HCT116 (cell line): ENCODE measurements around the gene ZNF79.

Experiments
- CTCF ChIP-seq, 3 experiments: fragments of 200-600 bp in 1 of 3; sonication (generic) in 1 of 3; IDR thresholded peaks in 2 of 3; conservative IDR thresholded peaks in 1 of 3; 2 replicates each; pipeline ENCODE4 v1.5.1; 2012 to 2017; ENCODE audit warnings: low read depth in 2 of 3, low read length in 2 of 3, antibody characterized with exemption in 1 of 3, borderline replicate concordance in 1 of 3, control low read depth in 1 of 3, mild to moderate bottlenecking in 1 of 3, mixed read lengths in 1 of 3, mixed run types in 1 of 3, moderate library complexity in 1 of 3; ENCODE audit not compliant: insufficient read depth in 1 of 3
- ELF1 ChIP-seq: IDR thresholded peaks from 2 replicates; pipeline ENCODE4 v1.6.1; 2012; ENCODE audit warnings: low read depth, borderline replicate concordance
- EZH2 ChIP-seq: fragments of 200-600 bp; sonication (generic); IDR thresholded peaks from 2 replicates; pipeline ENCODE4 v1.6.1; 2017; ENCODE audit warnings: antibody characterized with exemption, mixed run types
- POLR2A ChIP-seq: IDR thresholded peaks from 2 replicates; pipeline ENCODE4 v1.7.0; 2011; ENCODE audit warnings: borderline replicate concordance; ENCODE audit not compliant: insufficient read depth, insufficient read length; ENCODE audit errors: extremely low read depth
- POLR2AphosphoS5 ChIP-seq: IDR thresholded peaks from 2 replicates; pipeline ENCODE4 v1.6.1; 2011; ENCODE audit warnings: mild to moderate bottlenecking, low read depth, low read length, moderate library complexity
- RAD21 ChIP-seq: IDR thresholded peaks from 2 replicates; pipeline ENCODE4 v1.6.1; 2012; ENCODE audit warnings: low read depth, mild to moderate bottlenecking
- SRF ChIP-seq: IDR thresholded peaks from 2 replicates; pipeline ENCODE4 v1.6.1; 2012; ENCODE audit warnings: low read depth
- YY1 ChIP-seq: IDR thresholded peaks from 2 replicates; pipeline ENCODE4 v1.6.1; 2011; ENCODE audit warnings: low read length, low read depth, moderate library complexity, mild to moderate bottlenecking; ENCODE audit not compliant: insufficient replicate concordance; ENCODE audit errors: extremely low read depth

GRCh38 chr9:127406799-127407491 is 17.2 kb upstream of the ZNF79 start:
- TF ChIP-seq ELF1: no peak
- TF ChIP-seq CTCF (IDR thresholded peaks at IDR 0.05 in 2 of 3, conservative IDR thresholded peaks at IDR 0.05 in 1 of 3; ENCODE audit: borderline replicate concordance in 1 of 3, insufficient read depth in 1 of 3, low read depth in 2 of 3, low read length in 2 of 3): no peak
- TF ChIP-seq EZH2: no peak
- no peak for TF ChIP-seq POLR2AphosphoS5
- no peak for TF ChIP-seq YY1
- TF ChIP-seq SRF: no peak
- TF ChIP-seq POLR2A: no peak
- TF ChIP-seq RAD21: no peak
